GM23338 (cell line): Measurements from ENCODE around the gene CANX. TPM values are rescaled to one million over a fixed set of nuclear protein-coding genes. Genes with fewer than 3 reads are reported as not detected.

Experiments used
- ATAC-seq: fragments of 200-7000 bp; cut with Tn5 transposase; 3 replicates; pipeline ENCODE4 v1.9.1; 2020
- DNase-seq: peaks from one replicate; pipeline ENCODE4 v3.0.0-alpha.2; 2015; ENCODE audit warnings: low spot score
- H2AFZ ChIP-seq: fragments of 200-600 bp; sonication (generic); 2 replicates; pipeline ENCODE4 v1.8.0; 2016; ENCODE audit warnings: antibody characterized with exemption, mild to moderate bottlenecking, moderate library complexity
- H3F3A ChIP-seq: fragments of 200-600 bp; sonication (generic); replicated peaks from 2 replicates; pipeline ENCODE4 v1.8.0; 2017; ENCODE audit warnings: antibody characterized with exemption, mixed run types, low read depth
- H3K27ac ChIP-seq: fragments of 200-600 bp; sonication (generic); 2 replicates; pipeline ENCODE4 v1.6.1; 2016; ENCODE audit warnings: low read depth
- H3K27me3 ChIP-seq: fragments of 200-600 bp; sonication (generic); 2 replicates; pipeline ENCODE4 v1.8.0; 2016; ENCODE audit warnings: mild to moderate bottlenecking, mixed run types, moderate library complexity; ENCODE audit not compliant: insufficient read depth
- H3K36me3 ChIP-seq: fragments of 200-600 bp; sonication (generic); 2 replicates; pipeline ENCODE4 v1.8.0; 2016; ENCODE audit warnings: mild to moderate bottlenecking; ENCODE audit not compliant: insufficient read depth
- H3K4me1 ChIP-seq: fragments of 200-600 bp; sonication (generic); 2 replicates; pipeline ENCODE4 v1.8.0; 2016; ENCODE audit warnings: mild to moderate bottlenecking, moderate library complexity; ENCODE audit not compliant: insufficient read depth
- H3K4me2 ChIP-seq: fragments of 200-600 bp; sonication (generic); 2 replicates; pipeline ENCODE4 v1.7.1; 2017; ENCODE audit warnings: mixed run types
- H3K4me3 ChIP-seq: fragments of 200-600 bp; sonication (generic); 2 replicates; pipeline ENCODE4 v1.6.1; 2016; ENCODE audit warnings: mixed run types
- H3K79me2 ChIP-seq: fragments of 200-600 bp; sonication (generic); replicated peaks from 2 replicates; pipeline ENCODE4 v1.8.0; 2017; ENCODE audit warnings: mild to moderate bottlenecking; ENCODE audit not compliant: insufficient read depth
- H3K9me2 ChIP-seq: fragments of 200-600 bp; sonication (generic); 2 replicates; pipeline ENCODE4 v1.8.0; 2017; ENCODE audit not compliant: insufficient read depth
- H4K20me1 ChIP-seq: fragments of 200-600 bp; sonication (generic); replicated peaks from 2 replicates; pipeline ENCODE4 v1.8.0; 2017; ENCODE audit warnings: mild to moderate bottlenecking; ENCODE audit not compliant: insufficient read depth
- H3K27ac Mint-ChIP-seq: 2 replicates; pipeline ENCODE4 v1.8.0; 2020; ENCODE audit warnings: inconsistent platforms, mild to moderate bottlenecking, moderate library complexity, mixed read lengths
- H3K27me3 Mint-ChIP-seq: 3 replicates; pipeline ENCODE4 v1.8.0; 2022; ENCODE audit warnings: low read depth, mild to moderate bottlenecking, moderate library complexity, mixed read lengths, inconsistent platforms; ENCODE audit not compliant: insufficient read depth, poor library complexity
- H3K36me3 Mint-ChIP-seq: 3 replicates; pipeline ENCODE4 v1.8.0; 2021; ENCODE audit warnings: low read depth, mild to moderate bottlenecking, inconsistent platforms, moderate library complexity, mixed read lengths
- H3K4me1 Mint-ChIP-seq: 3 replicates; pipeline ENCODE4 v1.8.0; 2020; ENCODE audit warnings: mild to moderate bottlenecking, inconsistent platforms, mixed read lengths
- H3K4me3 Mint-ChIP-seq: 3 replicates; pipeline ENCODE4 v1.8.0; 2021; ENCODE audit warnings: moderate library complexity, mild to moderate bottlenecking, inconsistent platforms, mixed read lengths
- H3K9me3 Mint-ChIP-seq: 3 replicates; pipeline ENCODE4 v1.8.0; 2020; ENCODE audit warnings: moderate library complexity, mild to moderate bottlenecking, inconsistent platforms, mixed read lengths
- CREB1 ChIP-seq: fragments of 250-450 bp; sonication (Bioruptor Pico); IDR thresholded peaks from 2 replicates; pipeline ENCODE4 v1.5.0; 2020; ENCODE audit warnings: low read depth, mild to moderate bottlenecking, moderate library complexity
- CTCF ChIP-seq, 2 experiments: fragments of 200-600 bp in 1 of 2; sonication (generic) in 1 of 2; conservative IDR thresholded peaks; 2 replicates each; pipeline versions ENCODE4 v1.5.1 to v1.6.1; 2016 to 2017; ENCODE audit warnings: antibody characterized with exemption in 2 of 2, low read depth in 2 of 2, mild to moderate bottlenecking in 2 of 2, moderate library complexity in 1 of 2
- EZH2 ChIP-seq: fragments of 200-600 bp; sonication (generic); IDR thresholded peaks from one replicate; pipeline ENCODE4 v1.8.0; 2017; ENCODE audit warnings: antibody characterized with exemption, mild to moderate bottlenecking, low read depth; ENCODE audit not compliant: unreplicated experiment
- EZH2phosphoT487 ChIP-seq: fragments of 200-600 bp; sonication (generic); IDR thresholded peaks from one replicate; pipeline ENCODE4 v1.8.1; 2018; ENCODE audit warnings: antibody characterized with exemption; ENCODE audit not compliant: unreplicated experiment
- JUNB ChIP-seq: IDR thresholded peaks from one replicate; pipeline ENCODE4 v1.6.1; 2016; ENCODE audit warnings: antibody characterized with exemption; ENCODE audit not compliant: unreplicated experiment
- NANOG ChIP-seq: IDR thresholded peaks from 2 replicates; pipeline ENCODE4 v1.6.1; 2016; ENCODE audit warnings: antibody characterized with exemption, borderline replicate concordance
- POLR2AphosphoS5 ChIP-seq: IDR thresholded peaks from 2 replicates; pipeline ENCODE4 v1.6.1; 2016; ENCODE audit warnings: antibody characterized with exemption, low read depth
- STAT1 ChIP-seq: IDR thresholded peaks from one replicate; pipeline ENCODE4 v1.6.1; 2016; ENCODE audit warnings: antibody characterized with exemption; ENCODE audit not compliant: unreplicated experiment
- ZNF114 ChIP-seq: fragments of 250-450 bp; sonication (Bioruptor Pico); IDR thresholded peaks from 2 replicates; pipeline ENCODE4 v1.5.0; 2020; ENCODE audit warnings: mild to moderate bottlenecking, moderate library complexity
- ZNF331 ChIP-seq: fragments of 250-450 bp; sonication (Bioruptor Pico); IDR thresholded peaks from 2 replicates; pipeline ENCODE4 v1.5.0; 2020; ENCODE audit warnings: low read depth, mild to moderate bottlenecking, moderate library complexity
- ZNF462 ChIP-seq: fragments of 250-450 bp; sonication (Bioruptor Pico); IDR thresholded peaks from 2 replicates; pipeline ENCODE4 v1.5.0; 2020; ENCODE audit warnings: mild to moderate bottlenecking, moderate library complexity
- polyA plus RNA-seq: library from polyadenylated mRNA; unstranded; fragments of >200 nt; fragmentation: Nextera tagmentation; extraction: Ambion mirVana; gene quantifications from 2 replicates; pipeline ENCODE4 v1.2.1, GENCODE V29; 2016
- total RNA-seq: library from RNA; depleted of rRNA; stranded (reverse); fragments of >200 nt; shearing (Covaris generic); gene quantifications from 2 replicates; pipeline ENCODE4 v1.2.3, GENCODE V29; 2014
- TF ChIP-seq, protein P1 (sequence below): IDR thresholded peaks from one replicate; pipeline ENCODE4 v1.6.1; 2018; ENCODE audit warnings: antibody characterized with exemption; ENCODE audit not compliant: unreplicated experiment
- TF ChIP-seq, protein P2 (sequence below): IDR thresholded peaks from 2 replicates; pipeline ENCODE4 v1.6.1; 2016; ENCODE audit warnings: antibody characterized with exemption

The CANX gene
- total and polyA plus RNA-seq, 2 experiments from 2014 or later: 177 to 530 TPM

DNA sequence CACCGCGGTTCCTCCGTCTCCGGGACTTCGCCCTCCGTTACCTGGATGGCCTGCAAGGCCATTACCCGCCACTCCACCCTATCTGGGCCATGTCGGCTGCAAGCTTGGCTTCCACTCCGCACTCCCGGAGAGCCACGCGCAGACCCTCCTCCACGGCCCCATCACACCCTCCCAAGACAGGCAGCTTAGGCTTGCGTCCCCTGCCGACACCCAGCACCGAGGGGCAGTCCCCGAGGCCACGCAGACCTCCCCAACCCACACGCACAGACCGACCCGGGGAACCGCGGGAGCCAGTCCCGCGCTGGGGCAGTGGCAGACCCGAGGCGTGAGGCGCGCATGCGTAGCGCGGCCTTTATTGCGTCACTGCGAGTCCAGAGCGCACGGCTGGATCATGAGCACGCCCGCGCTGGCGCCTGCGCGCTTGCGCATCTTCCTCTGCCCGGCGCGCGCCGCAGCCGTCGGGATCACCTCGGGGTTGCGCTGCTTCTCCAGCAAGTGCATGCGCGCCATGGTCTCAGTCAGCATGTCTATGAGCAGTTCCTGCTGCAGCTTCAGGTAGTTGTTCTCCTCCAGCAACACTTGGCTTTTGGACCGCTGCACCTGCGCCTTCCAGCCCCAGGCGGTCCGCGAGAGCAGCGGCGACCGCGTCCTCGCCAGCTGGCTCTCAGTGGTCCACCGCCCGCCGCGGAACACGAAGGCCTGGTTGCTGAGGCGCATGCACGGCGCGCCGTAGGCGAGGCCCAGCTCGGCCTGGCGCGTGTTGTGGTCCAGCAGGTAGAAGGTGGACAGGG is 20.3 kb upstream of the CANX start:
- peak overlapping the region; percentile 95 for H3K27ac Mint-ChIP-seq
- Histone ChIP-seq H3K9me2 (no peaks in the 10 kb centered on the region), H3K4me1 (no peaks in the 10 kb centered on the region), H3K36me3 (no peaks in the 10 kb centered on the region; the same call in 1 of the 2 replicates), H3F3A (0 out of 2 replicates have a peak, but pooled peaks cover 11% of the 10 kb centered on the region), H3K4me3 (peak overlapping the region; percentile 93), H4K20me1 (no peaks in the 10 kb centered on the region; the same call in 1 of the 2 replicates), H3K27me3 (no peaks in the 10 kb centered on the region; the same call in 1 of the 2 replicates), H3K27ac (peak overlapping the region; percentile 59; the same call in 1 of the 2 replicates), H3K4me2 (peak overlapping the region; percentile 92), H3K79me2 (0 out of 2 replicates have a peak, but pooled peaks cover 7% of the 10 kb centered on the region), H2AFZ (peak overlapping the region; percentile 94)
- peaks cover 26% of the 10 kb centered on the region for H3K36me3 Mint-ChIP-seq
- peaks cover 15% of the 10 kb centered on the region for H3K27me3 Mint-ChIP-seq
- peaks cover 10% of the 10 kb centered on the region; the same call in 2 of the 3 replicates for H3K9me3 Mint-ChIP-seq
- peak overlapping the region; percentile 96 for H3K4me3 Mint-ChIP-seq
- ATAC-seq: peak; percentile 82
- H3K4me1 Mint-ChIP-seq: peaks cover 10% of the 10 kb centered on the region
- TF ChIP-seq ZNF462 (CRISPR knock-in tag) (no peak), NANOG (no peak), JUNB (no peak), CREB1 (peak; percentile 86), EZH2 (no peak), POLR2AphosphoS5 (peak; percentile 99), ZNF114 (no peak), STAT1 (no peak), CTCF (conservative IDR thresholded peaks at IDR 0.05; ENCODE audit: low read depth in 2 of 2) (0 out of 4 replicates have a peak, but pooled peaks of 1 of the 2 experiments have one; percentile 7), ZNF331 (CRISPR knock-in tag) (no peak), EZH2phosphoT487 (no peak)
- TF ChIP-seq, protein P1, sequence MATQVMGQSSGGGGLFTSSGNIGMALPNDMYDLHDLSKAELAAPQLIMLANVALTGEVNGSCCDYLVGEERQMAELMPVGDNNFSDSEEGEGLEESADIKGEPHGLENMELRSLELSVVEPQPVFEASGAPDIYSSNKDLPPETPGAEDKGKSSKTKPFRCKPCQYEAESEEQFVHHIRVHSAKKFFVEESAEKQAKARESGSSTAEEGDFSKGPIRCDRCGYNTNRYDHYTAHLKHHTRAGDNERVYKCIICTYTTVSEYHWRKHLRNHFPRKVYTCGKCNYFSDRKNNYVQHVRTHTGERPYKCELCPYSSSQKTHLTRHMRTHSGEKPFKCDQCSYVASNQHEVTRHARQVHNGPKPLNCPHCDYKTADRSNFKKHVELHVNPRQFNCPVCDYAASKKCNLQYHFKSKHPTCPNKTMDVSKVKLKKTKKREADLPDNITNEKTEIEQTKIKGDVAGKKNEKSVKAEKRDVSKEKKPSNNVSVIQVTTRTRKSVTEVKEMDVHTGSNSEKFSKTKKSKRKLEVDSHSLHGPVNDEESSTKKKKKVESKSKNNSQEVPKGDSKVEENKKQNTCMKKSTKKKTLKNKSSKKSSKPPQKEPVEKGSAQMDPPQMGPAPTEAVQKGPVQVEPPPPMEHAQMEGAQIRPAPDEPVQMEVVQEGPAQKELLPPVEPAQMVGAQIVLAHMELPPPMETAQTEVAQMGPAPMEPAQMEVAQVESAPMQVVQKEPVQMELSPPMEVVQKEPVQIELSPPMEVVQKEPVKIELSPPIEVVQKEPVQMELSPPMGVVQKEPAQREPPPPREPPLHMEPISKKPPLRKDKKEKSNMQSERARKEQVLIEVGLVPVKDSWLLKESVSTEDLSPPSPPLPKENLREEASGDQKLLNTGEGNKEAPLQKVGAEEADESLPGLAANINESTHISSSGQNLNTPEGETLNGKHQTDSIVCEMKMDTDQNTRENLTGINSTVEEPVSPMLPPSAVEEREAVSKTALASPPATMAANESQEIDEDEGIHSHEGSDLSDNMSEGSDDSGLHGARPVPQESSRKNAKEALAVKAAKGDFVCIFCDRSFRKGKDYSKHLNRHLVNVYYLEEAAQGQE: no peak
- TF ChIP-seq, protein P2, sequence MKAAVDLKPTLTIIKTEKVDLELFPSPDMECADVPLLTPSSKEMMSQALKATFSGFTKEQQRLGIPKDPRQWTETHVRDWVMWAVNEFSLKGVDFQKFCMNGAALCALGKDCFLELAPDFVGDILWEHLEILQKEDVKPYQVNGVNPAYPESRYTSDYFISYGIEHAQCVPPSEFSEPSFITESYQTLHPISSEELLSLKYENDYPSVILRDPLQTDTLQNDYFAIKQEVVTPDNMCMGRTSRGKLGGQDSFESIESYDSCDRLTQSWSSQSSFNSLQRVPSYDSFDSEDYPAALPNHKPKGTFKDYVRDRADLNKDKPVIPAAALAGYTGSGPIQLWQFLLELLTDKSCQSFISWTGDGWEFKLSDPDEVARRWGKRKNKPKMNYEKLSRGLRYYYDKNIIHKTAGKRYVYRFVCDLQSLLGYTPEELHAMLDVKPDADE: 0 out of 2 replicates have a peak, but pooled peaks have one; percentile 21
- peak; percentile 97 for DNase-seq
